ENCODE data around the gene ZBTB7C.

The ZBTB7C gene

GRCh38 chr18:48023334-48024008 lies 385.7 kb downstream of the ZBTB7C start:
- no peak overlapping the region; the same call in 1 of the 2 replicates for H2AFZ ChIP-seq (ENCODE audit: low read depth, low read length)
- H3K4me1 ChIP-seq (ENCODE audit: insufficient read depth, low read length): peaks cover 10% of the 10 kb centered on the region
- no peaks in the 10 kb centered on the region for H3K36me3 ChIP-seq (ENCODE audit: insufficient read depth, low read length)
- DNase-seq (peak; percentile 45), ATAC-seq (ENCODE audit: insufficient read depth, low read depth) (0 out of 3 replicates have a peak, but pooled peaks have one; percentile 22)
- peaks cover 3% of the 10 kb centered on the region; the same call in 1 of the 2 replicates for H4K20me1 ChIP-seq (ENCODE audit: insufficient read depth, low read length)
- H3K27me3 ChIP-seq (ENCODE audit: insufficient read depth, low read length, poor library complexity): peaks cover 6% of the 10 kb centered on the region
- no peak overlapping the region for H3K4me3 ChIP-seq (ENCODE audit: low read depth in 1 of 2, low read length in 2 of 2)
- no peak overlapping the region for H3K27ac ChIP-seq (ENCODE audit: low read length)
- TF ChIP-seq EZH2 (IDR thresholded peaks at IDR 0.05; ENCODE audit: borderline replicate concordance, low read depth, low read length, severe bottlenecking) (no peak), CTCF (IDR thresholded peaks at IDR 0.05; ENCODE audit: borderline replicate concordance, extremely low read depth, low read length, poor library complexity, severe bottlenecking) (peak; percentile 76)
- H3K9me3 ChIP-seq (ENCODE audit: insufficient read depth, low read length, severe bottlenecking): no peaks in the 10 kb centered on the region
- H3K79me2 ChIP-seq (ENCODE audit: insufficient read depth, low read length): no peaks in the 10 kb centered on the region
- H3K4me2 ChIP-seq (ENCODE audit: insufficient read depth, low read length): no peak overlapping the region
- no peak overlapping the region for H3K9ac ChIP-seq (ENCODE audit: low read depth, low read length)

DNA sequence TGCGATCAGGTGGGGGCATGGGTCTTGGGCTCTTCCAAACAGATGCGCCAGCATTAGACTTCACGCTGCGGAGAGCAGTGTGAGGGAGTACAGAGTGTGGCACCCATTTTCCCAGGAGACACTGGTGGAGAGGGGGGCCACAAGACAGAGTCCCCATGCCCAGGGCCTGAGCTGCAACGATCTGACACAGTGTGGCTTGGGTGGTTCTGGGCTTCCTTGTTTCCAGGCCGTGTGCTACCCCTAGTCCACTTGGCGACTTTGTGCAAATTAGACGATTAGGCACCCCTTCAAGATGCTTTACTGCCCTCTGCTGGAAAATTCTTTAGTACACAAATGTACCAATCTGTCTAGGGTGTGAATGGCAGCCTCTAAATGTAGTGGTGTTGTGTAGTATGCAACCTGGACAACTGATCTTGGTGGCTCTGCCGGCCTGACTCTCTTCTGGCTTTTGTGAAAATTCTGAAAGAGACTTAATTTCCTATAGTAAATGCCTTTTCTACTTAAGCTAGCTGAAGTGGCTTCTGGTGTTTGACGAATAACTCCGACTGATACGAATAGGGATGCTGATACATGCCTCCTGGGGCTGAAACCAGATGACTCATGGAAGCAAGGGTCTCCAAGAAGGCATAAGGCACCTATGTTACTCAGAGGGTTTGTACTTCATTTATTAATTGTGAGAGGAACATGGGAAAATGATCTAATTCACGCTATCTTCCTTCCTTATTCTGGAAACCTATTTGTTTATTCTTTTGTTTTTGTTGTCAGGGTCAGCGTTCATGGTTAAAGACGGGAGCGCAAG lies 386.5 kb downstream of the ZBTB7C start:
- Histone ChIP-seq H4K20me1 (ENCODE audit: insufficient read depth, low read length) (peaks cover 3% of the 10 kb centered on the region; the same call in 1 of the 2 replicates), H3K4me2 (ENCODE audit: insufficient read depth, low read length) (no peak overlapping the region)

DNA sequence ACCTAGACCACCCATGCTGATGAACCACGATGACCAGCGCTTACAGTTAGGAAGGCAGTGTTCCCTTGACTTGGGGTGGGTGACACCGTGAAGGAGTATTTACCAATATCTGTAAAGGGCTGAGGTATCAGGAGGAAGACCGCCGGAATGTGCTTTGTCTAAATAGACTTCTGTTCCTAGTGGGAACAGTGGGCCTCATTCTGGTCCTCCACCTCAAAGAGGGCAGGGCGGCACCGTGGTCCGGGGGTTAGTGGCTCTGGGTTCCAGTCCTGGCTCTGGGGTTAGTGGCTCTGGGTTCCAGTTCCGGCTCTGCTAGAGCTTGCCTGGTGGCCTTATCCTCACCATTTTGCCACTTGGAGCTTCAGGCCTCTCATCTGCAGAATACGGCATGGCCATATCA lies 387.2 kb downstream of the ZBTB7C start:
- no peaks in the 10 kb centered on the region for H3K79me2 ChIP-seq (ENCODE audit: insufficient read depth, low read length)
- no peaks in the 10 kb centered on the region for H3K36me3 ChIP-seq (ENCODE audit: insufficient read depth, low read length)
- H3K4me3 ChIP-seq (ENCODE audit: low read depth in 1 of 2, low read length in 2 of 2): no peak overlapping the region
- H2AFZ ChIP-seq (ENCODE audit: low read depth, low read length): no peak overlapping the region
- no peak overlapping the region for H3K27ac ChIP-seq (ENCODE audit: low read length)
- H4K20me1 ChIP-seq (ENCODE audit: insufficient read depth, low read length): no peaks in the 10 kb centered on the region
- no peak for DNase-seq
- H3K27me3 ChIP-seq (ENCODE audit: insufficient read depth, low read length, poor library complexity): peaks cover 6% of the 10 kb centered on the region
- H3K4me1 ChIP-seq (ENCODE audit: insufficient read depth, low read length): peaks cover 10% of the 10 kb centered on the region
- H3K4me2 ChIP-seq (ENCODE audit: insufficient read depth, low read length): no peak overlapping the region
- TF ChIP-seq EZH2 (IDR thresholded peaks at IDR 0.05; ENCODE audit: borderline replicate concordance, low read depth, low read length, severe bottlenecking): no peak
- no peak for TF ChIP-seq CTCF (IDR thresholded peaks at IDR 0.05; ENCODE audit: borderline replicate concordance, extremely low read depth, low read length, poor library complexity, severe bottlenecking)
- no peak for ATAC-seq (ENCODE audit: insufficient read depth, low read depth)
- H3K9ac ChIP-seq (ENCODE audit: low read depth, low read length): no peak overlapping the region
- H3K9me3 ChIP-seq (ENCODE audit: insufficient read depth, low read length, severe bottlenecking): no peaks in the 10 kb centered on the region

More for the DNA sequence above, 386.5 kb downstream of the ZBTB7C start:
- Histone ChIP-seq H3K27me3 (ENCODE audit: insufficient read depth, low read length, poor library complexity) (peaks cover 6% of the 10 kb centered on the region), H3K9ac (ENCODE audit: low read depth, low read length) (no peak overlapping the region), H3K4me1 (ENCODE audit: insufficient read depth, low read length) (peaks cover 10% of the 10 kb centered on the region), H3K27ac (ENCODE audit: low read length) (no peak overlapping the region), H3K9me3 (ENCODE audit: insufficient read depth, low read length, severe bottlenecking) (no peaks in the 10 kb centered on the region), H3K4me3 (ENCODE audit: low read depth in 1 of 2, low read length in 2 of 2) (no peak overlapping the region), H2AFZ (ENCODE audit: low read depth, low read length) (no peak overlapping the region), H3K79me2 (ENCODE audit: insufficient read depth, low read length) (no peaks in the 10 kb centered on the region), H3K36me3 (ENCODE audit: insufficient read depth, low read length) (no peaks in the 10 kb centered on the region)
- peak; percentile 36 for DNase-seq
- TF ChIP-seq EZH2 (IDR thresholded peaks at IDR 0.05; ENCODE audit: borderline replicate concordance, low read depth, low read length, severe bottlenecking) (no peak), CTCF (IDR thresholded peaks at IDR 0.05; ENCODE audit: borderline replicate concordance, extremely low read depth, low read length, poor library complexity, severe bottlenecking) (peak; percentile 86)
- ATAC-seq (ENCODE audit: insufficient read depth, low read depth): peak; percentile 85
